Ectodermal cell (in vitro differentiated cells): ENCODE results near the gene ACOT6.
"Not testable (repeated sequence)": the region's sequence is repeated elsewhere in the genome, so short reads cannot be mapped to it uniquely, and the experiment has no call there.

ENCODE experiments used
- H3K27ac ChIP-seq: 2 replicates; pipeline ENCODE4 v1.7.0; 2013; ENCODE audit warnings: mild to moderate bottlenecking, low read depth, low read length; ENCODE audit not compliant: insufficient read depth, poor library complexity, severe bottlenecking
- H3K27me3 ChIP-seq: 2 replicates; pipeline ENCODE4 v1.7.0; 2013; ENCODE audit warnings: mild to moderate bottlenecking, low read length; ENCODE audit not compliant: insufficient read depth, control insufficient read depth, poor library complexity, severe bottlenecking
- H3K36me3 ChIP-seq: one replicate; pipeline ENCODE4 v1.7.0; 2013; ENCODE audit warnings: low read length; ENCODE audit not compliant: control insufficient read depth, insufficient read depth
- H3K4me1 ChIP-seq: one replicate; pipeline ENCODE4 v1.7.0; 2013; ENCODE audit warnings: low read length; ENCODE audit not compliant: control insufficient read depth, insufficient read depth
- H3K4me3 ChIP-seq: 2 replicates; pipeline ENCODE4 v1.7.0; 2013; ENCODE audit warnings: low read depth, low read length, control low read depth; ENCODE audit not compliant: insufficient read depth
- H3K9me3 ChIP-seq: 2 replicates; pipeline ENCODE4 v1.7.0; 2013; ENCODE audit warnings: mild to moderate bottlenecking, low read length, moderate library complexity; ENCODE audit not compliant: control insufficient read depth
- WGBS, 2 experiments: methylation state at CpG; one replicate each; pipeline ENCODE4 v1.1.7; 2013; ENCODE audit warnings: missing lambda C conversion rate in 2 of 2; 5-methylcytosine and 5-hydroxymethylcytosine counted together

ACOT6 gene

GRCh38 chr14:73623504-73624054 is 11.3 kb downstream of the ACOT6 start:
- H3K4me1 ChIP-seq = no peaks in the 10 kb centered on the region
- no peaks in the 10 kb centered on the region for H3K9me3 ChIP-seq
- no peak overlapping the region for H3K27ac ChIP-seq
- no peaks in the 10 kb centered on the region for H3K36me3 ChIP-seq
- no peak overlapping the region for H3K4me3 ChIP-seq
- WGBS, 2 experiments = 83 to 90% methylated on average over 4 of the region's 4 CpGs
- peaks cover 34% of the 10 kb centered on the region for H3K27me3 ChIP-seq

GRCh38 chr14:73625706-73626105 is 13.4 kb downstream of the ACOT6 start:
- Histone ChIP-seq H3K27me3 (peaks cover 13% of the 10 kb centered on the region), H3K27ac (no peak overlapping the region), H3K36me3 (no peaks in the 10 kb centered on the region), H3K4me3 (no peak overlapping the region), H3K4me1 (no peaks in the 10 kb centered on the region), H3K9me3 (no peaks in the 10 kb centered on the region)
- 88 to 91% methylated on average over 1 of the region's 1 CpG for WGBS, 2 experiments

- Histone ChIP-seq H3K9me3 (no peaks in the 10 kb centered on the region), H3K27me3 (no peaks in the 10 kb centered on the region), H3K4me1 (no peaks in the 10 kb centered on the region), H3K4me3 (no peak overlapping the region), H3K36me3 (no peaks in the 10 kb centered on the region), H3K27ac (no peak overlapping the region)
- 86 to 92% methylated on average over 2 of the region's 2 CpGs for WGBS, 2 experiments
Observed at GRCh38 chr14:73627151-73627558, 14.8 kb downstream of the ACOT6 start.

GRCh38 chr14:73630009-73630780 is 17.9 kb downstream of the ACOT6 start:
- WGBS, 2 experiments = 91 to 92% methylated on average over 10 of the region's 10 CpGs
- no peak overlapping the region for H3K4me3 ChIP-seq
- H3K9me3 ChIP-seq = no peaks in the 10 kb centered on the region
- H3K27me3 ChIP-seq = peaks cover 23% of the 10 kb centered on the region
- H3K27ac ChIP-seq = no peak overlapping the region
- H3K36me3 ChIP-seq = no peaks in the 10 kb centered on the region
- H3K4me1 ChIP-seq = no peaks in the 10 kb centered on the region

- 17% methylated on average over 44 of the region's 44 CpGs for WGBS, 2 experiments
- no peaks in the 10 kb centered on the region for H3K4me1 ChIP-seq
- peak overlapping the region; percentile 54 for H3K4me3 ChIP-seq
- H3K27ac ChIP-seq = no peak overlapping the region
- peaks cover 23% of the 10 kb centered on the region for H3K27me3 ChIP-seq
- H3K9me3 ChIP-seq = no peaks in the 10 kb centered on the region
- no peaks in the 10 kb centered on the region for H3K36me3 ChIP-seq
Observed at GRCh38 chr14:73633116-73634010, 21.0 kb downstream of the ACOT6 start.

- 3 to 4% methylated on average over 53 of the region's 53 CpGs for WGBS, 2 experiments
- Histone ChIP-seq H3K4me3 (peak overlapping the region; percentile 54), H3K36me3 (no peaks in the 10 kb centered on the region), H3K4me1 (no peaks in the 10 kb centered on the region), H3K27ac (no peak overlapping the region), H3K27me3 (peaks cover 23% of the 10 kb centered on the region), H3K9me3 (no peaks in the 10 kb centered on the region)
Observed at GRCh38 chr14:73634011-73634833, 21.9 kb downstream of the ACOT6 start.

GRCh38 chr14:73636355-73636754 is 24.0 kb downstream of the ACOT6 start:
- H3K27ac ChIP-seq = not testable (repeated sequence)

GRCh38 chr14:73637830-73638229 is 25.5 kb downstream of the ACOT6 start:
- H3K4me3 ChIP-seq = no peak overlapping the region
- WGBS, 2 experiments = 92% methylated on average over 5 of the region's 5 CpGs
- H3K9me3 ChIP-seq = no peaks in the 10 kb centered on the region
- H3K36me3 ChIP-seq = no peaks in the 10 kb centered on the region
- peaks cover 23% of the 10 kb centered on the region for H3K27me3 ChIP-seq
- no peaks in the 10 kb centered on the region for H3K4me1 ChIP-seq
- no peak overlapping the region for H3K27ac ChIP-seq

More at GRCh38 chr14:73636355-73636754, 24.0 kb downstream of the ACOT6 start:
- H3K4me3 ChIP-seq, H3K36me3 ChIP-seq, H3K4me1 ChIP-seq, H3K9me3 ChIP-seq: not testable (repeated sequence)
- peaks cover 23% of the 10 kb centered on the region for H3K27me3 ChIP-seq
- WGBS, 2 experiments = 88 to 90% methylated on average over 10 of the region's 10 CpGs

GRCh38 chr14:73640796-73641365 is 28.6 kb downstream of the ACOT6 start:
- no peaks in the 10 kb centered on the region for H3K36me3 ChIP-seq
- 93 to 96% methylated on average over 5 of the region's 5 CpGs for WGBS, 2 experiments
- H3K9me3 ChIP-seq = no peaks in the 10 kb centered on the region
- H3K4me1 ChIP-seq = peaks cover 3% of the 10 kb centered on the region
- H3K27me3 ChIP-seq = no peaks in the 10 kb centered on the region
- no peak overlapping the region for H3K27ac ChIP-seq
- no peak overlapping the region for H3K4me3 ChIP-seq
